ENCODE data around the gene PIGN.

- TF ChIP-seq CTCF (IDR thresholded peaks at IDR 0.05) (no peak), POLR2A (IDR thresholded peaks at IDR 0.05) (no peak)
Measured at GRCh38 chr18:62009521-62009920, 177.3 kb downstream of the PIGN start.
